ENCODE measurements around the gene STOML1.
A peak's percentile ranks its signal among the peaks of the same experiment; 100 is the strongest.

STOML1 gene

DNA sequence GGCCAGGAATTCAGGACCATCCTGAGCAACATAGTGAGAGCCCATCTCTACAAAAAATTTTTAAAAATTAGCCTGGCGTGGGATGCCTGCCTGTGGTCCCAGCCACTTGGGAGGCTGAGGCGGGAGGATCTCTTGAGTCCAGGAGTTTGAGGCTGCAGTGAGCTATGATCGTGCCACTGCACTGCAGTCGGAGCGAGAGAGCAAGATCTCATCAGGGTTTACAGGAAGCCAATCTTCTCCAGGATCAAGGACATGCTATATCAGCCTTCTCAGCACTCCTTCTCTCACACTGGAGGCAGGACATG lies 451 bp upstream of the STOML1 start:
- Histone ChIP-seq H3K36me3 (ENCODE audit: control insufficient read depth in 4 of 4, insufficient read depth in 4 of 4, low read length in 3 of 4) (peaks cover 0 to 5% (median 2%) of the 10 kb centered on the region in 4 experiments), H3K9me3 (ENCODE audit: control extremely low read depth in 1 of 5, control insufficient read depth in 4 of 5, insufficient read depth in 2 of 5, low read depth in 1 of 5, low read length in 4 of 5) (no peaks in the 10 kb centered on the region), H3K27ac (ENCODE audit: insufficient read depth in 1 of 2, low read depth in 1 of 2, low read length in 2 of 2, poor library complexity in 1 of 2, severe bottlenecking in 2 of 2) (peak overlapping the region in 1 of 2 experiments; percentile 77), H3K4me3 (ENCODE audit: control insufficient read depth in 1 of 7, extremely low read depth in 1 of 7, insufficient read depth in 4 of 7, low read depth in 2 of 7, low read length in 6 of 7) (peak overlapping the region in 4 of 7 experiments; percentile 69 to 85 (median 77)), H3K27me3 (replicated peaks in 2 of 5; ENCODE audit: control insufficient read depth in 4 of 5, insufficient read depth in 5 of 5, low read length in 4 of 5) (no peaks in the 10 kb centered on the region), H3K4me1 (ENCODE audit: control extremely low read depth in 1 of 4, control insufficient read depth in 4 of 4, insufficient read depth in 4 of 4, low read length in 3 of 4) (peaks cover 23 to 76% (median 67%) of the 10 kb centered on the region in 4 experiments)
- POLR2A ChIA-PET: no interaction called here
- CTCF ChIA-PET: interaction anchor here (0.6 to 11.1 kb wide), 5 partner anchors 11 to 429 kb away, joined by 3 to 96 read pairs (median 3); no protein-coding TSS in a partner anchor
- 68% methylated on average over 5 of the region's 5 CpGs for WGBS (ENCODE audit: insufficient coverage)
- DNase-seq: no peak

GRCh38 chr15:73991260-73991659 lies 835 bp downstream of the STOML1 start:
- H3K36me3 ChIP-seq (ENCODE audit: control insufficient read depth in 4 of 4, insufficient read depth in 4 of 4, low read length in 3 of 4): peaks cover 0 to 4% (median 2%) of the 10 kb centered on the region in 4 experiments
- 84% methylated on average over 5 of the region's 5 CpGs for WGBS (ENCODE audit: insufficient coverage)
- ChIA-PET CTCF (interaction anchor here (1.3 to 11.1 kb wide), 3 partner anchors 12 to 24 kb away, joined by 3 to 96 read pairs (median 6); no protein-coding TSS in a partner anchor), POLR2A (no interaction called here)
- H3K4me1 ChIP-seq (ENCODE audit: control extremely low read depth in 1 of 4, control insufficient read depth in 4 of 4, insufficient read depth in 4 of 4, low read length in 3 of 4): peaks cover 11 to 75% (median 64%) of the 10 kb centered on the region in 4 experiments
- DNase-seq: no peak
- H3K27me3 ChIP-seq (replicated peaks in 2 of 5; ENCODE audit: control insufficient read depth in 4 of 5, insufficient read depth in 5 of 5, low read length in 4 of 5): no peaks in the 10 kb centered on the region
- H3K4me3 ChIP-seq (ENCODE audit: control insufficient read depth in 1 of 7, extremely low read depth in 1 of 7, insufficient read depth in 4 of 7, low read depth in 2 of 7, low read length in 6 of 7): peak overlapping the region in 6 of 7 experiments; percentile 63 to 85 (median 75)
- no peaks in the 10 kb centered on the region for H3K9me3 ChIP-seq (ENCODE audit: control extremely low read depth in 1 of 5, control insufficient read depth in 4 of 5, insufficient read depth in 2 of 5, low read depth in 1 of 5, low read length in 4 of 5)
- peak overlapping the region in 1 of 2 experiments; percentile 77 for H3K27ac ChIP-seq (ENCODE audit: insufficient read depth in 1 of 2, low read depth in 1 of 2, low read length in 2 of 2, poor library complexity in 1 of 2, severe bottlenecking in 2 of 2)

- no peak overlapping the region for H3K4me3 ChIP-seq (ENCODE audit: control insufficient read depth in 1 of 7, extremely low read depth in 1 of 7, insufficient read depth in 4 of 7, low read depth in 2 of 7, low read length in 6 of 7)
- CTCF ChIA-PET: interaction anchor here (1.0 to 11.1 kb wide), 5 partner anchors 12 to 47 kb away, joined by 3 to 96 read pairs (median 4); no protein-coding TSS in a partner anchor
- DNase-seq: no peak
- H3K27me3 ChIP-seq (replicated peaks in 2 of 5; ENCODE audit: control insufficient read depth in 4 of 5, insufficient read depth in 5 of 5, low read length in 4 of 5): no peaks in the 10 kb centered on the region
- H3K4me1 ChIP-seq (ENCODE audit: control extremely low read depth in 1 of 4, control insufficient read depth in 4 of 4, insufficient read depth in 4 of 4, low read length in 3 of 4): peaks cover 5 to 75% (median 64%) of the 10 kb centered on the region in 4 experiments
- peak overlapping the region in 1 of 2 experiments; percentile 77 for H3K27ac ChIP-seq (ENCODE audit: insufficient read depth in 1 of 2, low read depth in 1 of 2, low read length in 2 of 2, poor library complexity in 1 of 2, severe bottlenecking in 2 of 2)
- H3K36me3 ChIP-seq (ENCODE audit: control insufficient read depth in 4 of 4, insufficient read depth in 4 of 4, low read length in 3 of 4): peaks cover 0 to 3% (median 0%) of the 10 kb centered on the region in 4 experiments
- POLR2A ChIA-PET: no interaction called here
- no peaks in the 10 kb centered on the region for H3K9me3 ChIP-seq (ENCODE audit: control extremely low read depth in 1 of 5, control insufficient read depth in 4 of 5, insufficient read depth in 2 of 5, low read depth in 1 of 5, low read length in 4 of 5)
- WGBS (ENCODE audit: insufficient coverage): 97% methylated on average over 5 of the region's 9 CpGs
Observed at GRCh38 chr15:73990250-73991005, 1.7 kb downstream of the STOML1 start.

DNA sequence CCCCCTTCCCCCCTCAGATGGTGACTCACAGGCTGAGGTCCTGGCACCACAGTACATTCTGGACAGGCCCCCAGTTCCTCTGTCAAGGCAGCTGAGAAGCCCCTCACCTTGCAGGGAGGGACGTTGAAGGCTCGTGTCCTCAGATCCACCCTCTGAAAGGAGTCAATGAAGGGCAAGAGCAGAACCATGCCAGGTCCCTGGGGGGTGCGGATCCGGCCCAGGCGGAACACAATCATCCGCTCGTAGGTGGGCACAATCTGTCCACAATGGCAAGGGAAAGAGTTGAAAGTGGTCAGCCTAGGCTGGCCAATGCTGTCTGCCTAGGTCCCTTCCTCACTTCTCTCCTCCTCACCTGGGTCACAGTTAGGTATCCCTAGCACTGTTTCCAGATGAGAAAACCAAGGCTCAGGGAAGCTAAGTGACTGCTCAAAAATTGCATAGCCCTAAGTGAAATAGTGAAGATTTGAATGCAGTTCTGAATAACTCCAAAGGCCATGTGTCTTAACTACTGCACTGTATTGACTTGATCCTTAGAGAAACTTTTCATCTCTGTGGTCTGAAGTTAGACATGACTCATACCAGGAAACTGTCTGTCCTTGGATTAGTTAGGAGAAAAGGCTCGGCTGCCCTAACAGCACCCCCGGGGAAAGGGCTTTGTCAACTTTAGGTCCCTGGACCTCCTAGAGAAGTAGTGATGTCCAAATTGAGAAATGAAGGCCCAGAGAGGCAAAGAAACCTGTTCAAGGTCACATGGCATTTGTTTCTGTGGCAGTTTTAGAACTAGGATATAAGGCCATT lies 2.9 kb downstream of the STOML1 start:
- peaks cover 6 to 80% (median 71%) of the 10 kb centered on the region in 4 experiments for H3K4me1 ChIP-seq (ENCODE audit: control extremely low read depth in 1 of 4, control insufficient read depth in 4 of 4, insufficient read depth in 4 of 4, low read length in 3 of 4)
- H3K4me3 ChIP-seq (ENCODE audit: control insufficient read depth in 1 of 7, extremely low read depth in 1 of 7, insufficient read depth in 4 of 7, low read depth in 2 of 7, low read length in 6 of 7): no peak overlapping the region
- H3K27ac ChIP-seq (ENCODE audit: insufficient read depth in 1 of 2, low read depth in 1 of 2, low read length in 2 of 2, poor library complexity in 1 of 2, severe bottlenecking in 2 of 2): no peak overlapping the region
- DNase-seq: no peak
- WGBS (ENCODE audit: insufficient coverage): 88% methylated on average over 9 of the region's 9 CpGs
- CTCF ChIA-PET: interaction anchor here (0.6 to 11.1 kb wide), 3 partner anchors 15 to 38 kb away, joined by 3 to 96 read pairs (median 3); no protein-coding TSS in a partner anchor
- POLR2A ChIA-PET: no interaction called here
- no peaks in the 10 kb centered on the region for H3K27me3 ChIP-seq (replicated peaks in 2 of 5; ENCODE audit: control insufficient read depth in 4 of 5, insufficient read depth in 5 of 5, low read length in 4 of 5)
- peaks cover 0 to 3% (median 0%) of the 10 kb centered on the region in 4 experiments for H3K36me3 ChIP-seq (ENCODE audit: control insufficient read depth in 4 of 4, insufficient read depth in 4 of 4, low read length in 3 of 4)
- no peaks in the 10 kb centered on the region for H3K9me3 ChIP-seq (ENCODE audit: control extremely low read depth in 1 of 5, control insufficient read depth in 4 of 5, insufficient read depth in 2 of 5, low read depth in 1 of 5, low read length in 4 of 5)

GRCh38 chr15:73988445-73988969 lies 3.6 kb downstream of the STOML1 start:
- CTCF ChIA-PET: interaction anchor here (0.5 to 11.1 kb wide), 4 partner anchors 8 to 130 kb away, joined by 3 to 96 read pairs (median 4); no protein-coding TSS in a partner anchor
- POLR2A ChIA-PET: no interaction called here
- Histone ChIP-seq H3K4me3 (ENCODE audit: control insufficient read depth in 1 of 7, extremely low read depth in 1 of 7, insufficient read depth in 4 of 7, low read depth in 2 of 7, low read length in 6 of 7) (peak overlapping the region in 1 of 7 experiments; percentile 17), H3K27ac (ENCODE audit: insufficient read depth in 1 of 2, low read depth in 1 of 2, low read length in 2 of 2, poor library complexity in 1 of 2, severe bottlenecking in 2 of 2) (no peak overlapping the region), H3K9me3 (ENCODE audit: control extremely low read depth in 1 of 5, control insufficient read depth in 4 of 5, insufficient read depth in 2 of 5, low read depth in 1 of 5, low read length in 4 of 5) (no peaks in the 10 kb centered on the region), H3K36me3 (ENCODE audit: control insufficient read depth in 4 of 4, insufficient read depth in 4 of 4, low read length in 3 of 4) (peaks cover 0 to 3% (median 0%) of the 10 kb centered on the region in 4 experiments), H3K27me3 (replicated peaks in 2 of 5; ENCODE audit: control insufficient read depth in 4 of 5, insufficient read depth in 5 of 5, low read length in 4 of 5) (no peaks in the 10 kb centered on the region), H3K4me1 (ENCODE audit: control extremely low read depth in 1 of 4, control insufficient read depth in 4 of 4, insufficient read depth in 4 of 4, low read length in 3 of 4) (peaks cover 7 to 80% (median 71%) of the 10 kb centered on the region in 4 experiments)
- WGBS (ENCODE audit: insufficient coverage): 99% methylated on average over 13 of the region's 13 CpGs
- DNase-seq: no peak

DNA sequence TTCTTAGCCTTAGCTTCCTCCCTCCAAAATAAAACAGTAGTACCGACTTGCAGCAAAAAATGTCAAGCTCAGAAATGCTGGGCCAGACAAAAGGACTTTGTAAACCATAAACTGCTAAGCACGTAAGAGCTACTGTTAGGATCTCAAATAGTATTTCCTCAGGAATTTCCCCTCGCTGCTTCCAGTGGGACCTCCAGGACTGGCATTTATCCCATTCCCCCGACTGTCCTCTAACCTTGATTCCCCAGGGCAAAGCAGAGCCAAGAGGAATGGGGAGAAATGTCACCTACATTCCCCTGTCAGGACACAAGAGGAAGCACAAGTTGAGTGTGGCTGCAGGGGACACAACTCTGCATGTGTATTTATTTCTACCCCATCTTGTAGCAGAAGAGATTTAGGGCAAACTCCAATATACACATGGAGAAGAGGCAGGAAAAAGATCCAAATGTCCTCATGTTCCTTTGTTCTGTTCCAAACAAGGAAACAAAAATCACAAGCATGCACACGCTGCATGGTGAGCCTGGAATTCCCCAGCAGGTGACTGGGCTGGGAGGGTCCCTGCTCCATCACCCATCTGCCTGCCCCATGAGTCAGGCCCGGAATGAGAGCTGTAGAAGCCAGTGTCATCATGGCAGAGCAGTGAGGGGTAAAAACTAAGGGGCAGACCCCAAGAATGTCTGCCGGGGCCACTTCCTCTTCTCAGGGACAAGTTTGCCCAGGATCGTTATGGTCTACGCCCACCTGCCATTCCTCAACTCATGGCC lies 4.2 kb downstream of the STOML1 start:
- Histone ChIP-seq H3K9me3 (ENCODE audit: control extremely low read depth in 1 of 5, control insufficient read depth in 4 of 5, insufficient read depth in 2 of 5, low read depth in 1 of 5, low read length in 4 of 5) (no peaks in the 10 kb centered on the region), H3K4me3 (ENCODE audit: control insufficient read depth in 1 of 7, extremely low read depth in 1 of 7, insufficient read depth in 4 of 7, low read depth in 2 of 7, low read length in 6 of 7) (peak overlapping the region in 1 of 7 experiments; percentile 17), H3K4me1 (ENCODE audit: control extremely low read depth in 1 of 4, control insufficient read depth in 4 of 4, insufficient read depth in 4 of 4, low read length in 3 of 4) (peaks cover 11 to 80% (median 71%) of the 10 kb centered on the region in 4 experiments), H3K27me3 (replicated peaks in 2 of 5; ENCODE audit: control insufficient read depth in 4 of 5, insufficient read depth in 5 of 5, low read length in 4 of 5) (no peaks in the 10 kb centered on the region), H3K27ac (ENCODE audit: insufficient read depth in 1 of 2, low read depth in 1 of 2, low read length in 2 of 2, poor library complexity in 1 of 2, severe bottlenecking in 2 of 2) (no peak overlapping the region), H3K36me3 (ENCODE audit: control insufficient read depth in 4 of 4, insufficient read depth in 4 of 4, low read length in 3 of 4) (peaks cover 0 to 3% (median 0%) of the 10 kb centered on the region in 4 experiments)
- DNase-seq: peak in 2 of 3 donors; percentile 67 to 71
- CTCF ChIA-PET: interaction anchor here (0.5 to 11.1 kb wide), 4 partner anchors 8 to 131 kb away, joined by 3 to 96 read pairs (median 4); no protein-coding TSS in a partner anchor
- POLR2A ChIA-PET: no interaction called here
- 69% methylated on average over 8 of the region's 9 CpGs for WGBS (ENCODE audit: insufficient coverage)

Data from common myeloid progenitor, CD34-positive (primary cell).